ENCODE measurements around the gene C19orf25.
"Not testable (repeated sequence)": the region's sequence is repeated elsewhere in the genome, so short reads cannot be mapped to it uniquely, and the experiment has no call there.

C19orf25 gene

DNA sequence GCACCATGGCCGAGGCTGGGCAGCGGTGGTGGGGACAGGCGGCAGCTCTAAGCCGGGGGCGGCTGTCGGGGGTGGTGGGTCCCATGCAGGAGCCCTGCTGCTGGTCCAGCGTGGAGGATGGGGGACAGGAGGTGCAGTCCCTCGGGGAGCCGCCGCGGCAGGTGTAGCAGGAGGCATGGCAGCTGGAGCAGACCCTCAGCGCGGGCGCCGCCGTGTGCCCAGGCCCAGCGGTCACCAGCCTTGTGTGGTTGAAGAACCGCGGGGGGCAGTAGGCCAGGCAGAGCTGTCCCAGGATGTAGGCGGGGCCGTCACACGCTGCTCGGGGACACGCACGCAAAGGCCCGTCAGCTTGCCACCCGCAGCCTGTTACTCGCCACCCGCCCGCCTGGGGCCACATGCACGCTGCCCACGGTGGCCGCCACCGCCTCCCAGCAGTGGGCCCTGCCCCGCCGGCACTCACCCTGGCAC, 2.9 kb upstream of the C19orf25 start:
- DNase-seq (ENCODE audit: low read depth) = no peak

DNA sequence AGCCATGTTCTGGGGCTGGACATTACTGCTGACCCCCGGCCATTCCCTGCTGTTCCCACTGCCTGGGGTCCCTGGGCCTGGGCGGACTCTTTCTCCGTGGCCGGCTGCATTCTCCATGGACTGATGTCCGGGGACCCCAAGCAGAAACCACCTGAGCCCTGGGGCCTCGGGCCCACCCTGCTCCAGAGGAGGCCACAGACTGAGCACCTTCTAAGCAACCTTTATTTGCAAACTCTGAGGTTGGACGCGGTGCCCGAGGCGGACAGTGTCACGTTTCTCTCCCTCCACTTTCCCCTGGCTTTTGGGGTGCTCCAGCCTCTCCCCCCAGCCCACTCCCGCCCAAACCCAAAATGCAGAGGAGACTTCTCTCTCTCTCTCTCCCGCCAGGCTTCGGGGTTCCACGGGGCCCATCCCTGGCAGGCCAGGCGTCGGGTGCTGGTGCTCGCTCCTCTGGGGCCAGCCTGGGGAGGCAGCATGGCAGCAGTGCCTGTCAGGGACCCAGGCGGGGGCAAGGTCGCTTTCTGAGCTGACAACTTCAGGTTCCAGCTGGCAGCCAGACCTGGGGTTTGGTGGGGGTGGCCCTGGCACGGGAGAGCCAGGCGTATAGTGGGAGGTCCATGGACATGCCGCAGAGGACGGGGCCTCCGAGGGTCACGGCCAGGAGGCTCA, 2.3 kb upstream of the C19orf25 start:
- DNase-seq (ENCODE audit: low read depth) = no peak

DNA sequence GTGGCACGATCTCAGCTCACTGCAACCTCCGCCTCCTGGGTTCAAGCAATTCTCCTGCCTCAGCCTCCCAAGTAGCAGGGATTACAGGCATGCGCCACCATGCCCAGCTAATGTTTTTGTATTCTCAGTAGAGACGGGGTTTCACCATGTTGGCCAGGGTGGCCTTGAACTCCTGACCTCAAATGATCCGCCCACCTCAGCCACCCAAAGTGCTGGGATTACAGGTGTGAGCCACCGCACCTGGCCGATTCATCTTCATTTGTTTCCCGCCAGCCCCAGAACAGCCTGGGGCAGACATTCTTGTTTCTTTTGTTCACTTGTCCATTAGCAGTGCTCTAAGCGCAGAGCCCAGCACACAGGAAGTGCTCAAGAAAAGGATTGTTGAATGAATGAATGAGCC, 2.0 kb downstream of the C19orf25 start:
- DNase-seq (ENCODE audit: low read depth) = not testable (repeated sequence)

DNA sequence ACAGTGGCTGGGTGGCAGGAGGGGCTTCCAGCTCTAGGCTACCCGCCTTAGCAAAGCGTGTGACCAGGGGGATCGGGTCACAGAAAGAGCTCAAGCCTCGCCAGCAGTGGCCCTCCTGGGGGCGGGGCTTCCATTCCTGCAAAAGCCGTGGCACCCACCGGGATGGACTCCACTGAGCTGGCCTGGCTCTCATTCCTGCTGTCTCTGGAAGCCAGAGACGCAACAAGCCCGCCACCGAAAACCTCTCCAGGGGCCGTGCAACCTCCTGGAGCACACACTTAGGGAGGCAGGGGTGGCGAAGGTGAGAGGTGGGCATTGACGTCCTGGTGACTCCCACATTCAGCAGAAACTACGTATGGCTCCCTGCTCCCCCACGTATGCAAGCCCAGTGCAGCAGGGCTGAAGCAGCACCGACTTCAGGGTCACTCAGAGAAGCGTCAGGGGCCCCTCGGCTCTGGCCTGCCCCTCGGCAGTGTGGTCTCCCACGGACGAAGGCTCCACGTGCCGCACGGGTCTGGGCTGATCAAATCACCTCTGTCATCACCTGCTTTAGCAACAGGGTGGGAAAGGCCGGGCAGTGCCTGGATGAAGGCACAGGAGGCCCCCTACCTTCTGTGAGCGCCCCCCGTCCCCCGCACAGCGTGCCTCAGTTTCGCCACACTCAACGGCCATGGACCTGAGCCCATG, 3.1 kb downstream of the C19orf25 start:
- DNase-seq (ENCODE audit: low read depth) = no peak

DNA sequence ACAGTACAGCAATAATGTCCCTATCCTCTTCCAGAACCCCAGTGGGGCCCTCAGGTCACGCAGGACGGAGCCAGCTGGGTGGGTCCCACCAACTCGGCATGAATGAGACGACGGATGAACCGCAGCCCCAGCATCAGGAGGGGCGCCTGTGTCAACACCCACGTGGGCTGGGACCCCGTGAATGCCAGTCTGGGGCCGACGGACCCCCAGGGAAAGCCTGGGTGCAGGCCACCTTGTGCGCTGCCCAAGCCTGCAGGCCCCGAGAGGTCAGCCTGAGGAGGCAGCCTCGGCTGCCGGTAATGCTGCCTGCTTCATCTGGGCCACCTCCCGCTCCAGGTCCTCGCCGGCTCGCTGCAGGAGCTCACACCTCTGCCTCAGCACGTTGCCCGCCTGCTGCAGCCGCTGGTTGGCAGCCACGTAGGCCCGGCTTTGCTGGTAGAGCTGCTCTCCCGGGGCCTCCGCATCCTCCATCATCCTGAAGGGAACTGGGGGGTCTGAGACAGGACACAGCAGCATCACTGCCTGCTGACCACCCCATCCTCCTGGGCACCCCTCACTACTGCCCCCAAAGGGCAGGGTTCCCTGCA, 4.2 kb downstream of the C19orf25 start:
- DNase-seq (ENCODE audit: low read depth) = no peak

DNA sequence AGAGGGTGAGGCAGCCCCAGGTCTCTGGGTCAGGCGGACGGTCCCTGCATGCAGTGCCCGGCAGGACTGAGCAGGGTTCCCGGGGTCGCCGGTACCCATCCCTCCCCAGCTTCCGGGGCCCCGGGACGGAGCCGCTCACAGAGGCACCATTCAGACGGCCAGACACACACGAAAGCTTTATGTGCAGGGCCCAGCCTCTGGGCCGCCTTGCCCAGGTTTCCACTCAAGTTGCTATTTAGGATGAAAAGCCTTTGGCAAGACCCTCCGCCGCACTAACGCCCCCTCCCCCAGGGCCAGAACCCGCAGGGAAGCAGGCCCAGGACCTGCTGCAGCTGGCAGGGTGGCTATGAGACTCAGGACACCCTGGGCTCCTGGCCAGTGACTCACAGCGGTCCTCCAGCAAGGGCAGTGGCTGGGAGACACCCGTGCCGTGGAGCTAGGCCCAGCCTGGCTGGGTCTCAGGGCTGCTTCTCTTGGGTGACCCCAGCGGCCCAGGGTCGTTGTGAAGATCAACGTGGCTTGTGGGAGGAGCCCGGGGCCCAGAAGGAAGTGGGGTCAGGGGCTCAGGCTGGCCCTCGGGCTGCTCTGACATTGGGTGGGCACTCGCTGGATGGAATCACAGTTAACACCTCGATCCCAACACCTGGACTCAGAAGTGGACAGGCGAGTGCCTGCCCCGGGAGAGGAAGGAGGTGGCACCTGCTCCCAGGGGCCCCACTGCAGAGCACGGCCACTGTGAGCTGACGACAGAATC, 4.8 kb downstream of the C19orf25 start:
- no peak for DNase-seq (ENCODE audit: low read depth)

DNA sequence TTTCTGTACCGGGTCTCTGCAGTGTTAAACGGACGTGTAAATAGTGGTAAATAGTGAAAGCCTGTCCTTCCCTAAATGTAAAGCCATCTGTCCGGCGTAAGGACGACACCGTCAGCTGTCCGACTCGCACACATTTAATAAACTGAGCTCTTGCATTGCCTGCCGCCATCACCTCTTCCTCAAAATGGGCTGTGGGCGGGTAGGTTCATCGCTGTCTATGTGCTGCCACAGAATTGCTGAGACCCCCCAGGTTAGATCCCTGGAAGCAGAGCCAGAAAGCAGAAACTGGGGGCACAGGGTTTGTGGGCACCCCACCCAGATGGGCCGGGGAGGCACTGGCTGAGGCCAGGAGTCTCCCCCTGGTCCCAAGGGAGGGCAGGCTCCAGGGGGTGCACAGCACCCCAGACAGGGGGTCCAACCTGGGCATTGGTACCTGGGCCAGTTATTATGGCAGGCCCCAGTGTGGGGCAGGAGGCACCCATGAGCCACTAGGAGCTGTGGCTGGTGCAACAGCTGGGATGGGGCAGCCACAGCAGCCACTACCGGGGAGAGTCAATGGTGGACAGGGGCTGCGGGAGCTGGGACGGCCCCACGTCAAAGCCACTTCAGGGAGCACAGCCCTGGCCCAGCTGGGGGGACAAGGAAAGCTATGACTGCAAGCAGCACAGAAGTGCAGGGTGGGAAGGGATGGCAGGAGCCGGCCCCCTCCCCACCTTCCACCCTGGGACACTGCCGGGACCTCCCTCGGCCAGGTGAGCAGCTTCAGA, 5.7 kb downstream of the C19orf25 start:
- no peak for DNase-seq (ENCODE audit: low read depth)

DNA sequence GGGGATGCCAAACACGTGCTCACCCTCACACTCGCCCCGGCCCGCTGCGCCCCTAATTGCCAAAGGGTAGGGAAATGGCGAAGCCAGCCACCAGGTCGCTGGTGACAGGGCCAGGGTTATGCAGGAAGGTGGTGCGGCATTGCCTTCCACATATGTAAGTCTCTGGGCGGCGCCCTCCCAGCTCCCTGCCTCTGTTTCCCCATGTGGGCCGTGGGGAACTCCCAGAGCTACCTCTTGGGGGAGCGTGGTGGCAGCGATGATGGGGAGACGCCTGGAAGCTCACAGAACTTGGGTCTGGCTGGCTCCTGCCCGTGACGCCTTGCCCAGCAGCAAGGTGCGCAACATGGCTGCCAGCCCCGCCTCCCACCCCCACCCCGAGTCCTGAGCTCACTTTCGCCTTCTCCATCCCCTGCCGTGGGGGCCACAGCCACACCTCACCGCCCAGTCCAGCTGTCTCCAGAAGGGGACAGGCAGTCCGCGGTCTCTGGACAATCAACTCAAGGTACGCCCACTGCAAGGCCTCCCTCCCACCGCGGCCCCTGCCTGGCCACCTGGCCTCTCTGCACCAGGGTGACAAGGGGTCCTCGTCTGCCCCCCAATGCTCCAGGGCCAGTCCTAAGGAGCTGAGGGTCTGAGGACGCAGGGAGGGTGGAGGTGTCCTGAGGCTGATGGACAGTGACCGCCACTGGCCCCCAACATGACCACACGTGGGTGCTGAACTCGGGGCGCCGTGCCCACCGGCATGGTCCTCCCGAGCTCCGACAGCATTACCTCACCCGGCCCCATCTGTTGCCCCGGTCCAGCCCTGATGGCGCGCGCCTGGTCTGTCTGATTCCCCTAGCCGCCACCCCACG, 6.6 kb downstream of the C19orf25 start:
- DNase-seq (ENCODE audit: low read depth) = no peak

DNA sequence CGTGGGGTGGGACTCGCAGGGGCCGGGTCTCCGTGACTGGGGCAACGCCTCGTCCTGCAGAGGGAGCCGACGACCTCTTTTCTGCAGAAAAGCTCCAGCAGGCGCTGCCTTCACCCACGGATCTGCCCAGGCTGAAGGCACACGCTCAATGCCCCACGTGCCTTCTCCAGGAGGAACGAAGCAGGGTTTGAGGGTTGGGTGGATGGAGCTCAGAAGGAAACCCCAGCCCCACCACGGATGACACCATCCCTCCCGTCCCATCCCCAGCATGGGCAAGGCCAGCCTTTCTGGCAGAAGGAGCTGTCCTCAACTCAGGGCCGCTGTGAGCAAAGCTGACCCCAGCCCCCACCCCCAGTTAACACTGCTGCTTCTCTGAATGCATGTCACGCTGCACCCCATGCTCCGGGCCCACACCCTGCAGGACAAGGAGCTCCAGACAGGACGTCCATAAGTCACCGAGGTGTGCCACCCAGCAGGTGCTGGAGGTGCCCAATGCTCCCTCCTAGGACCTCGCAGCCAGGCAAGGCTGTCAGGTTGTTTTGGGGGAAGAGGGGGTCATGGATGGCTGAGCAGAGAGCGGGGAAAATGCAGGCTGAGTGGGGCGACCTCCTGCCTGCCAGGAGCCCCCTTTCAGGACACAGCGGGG, 7.4 kb downstream of the C19orf25 start:
- DNase-seq (ENCODE audit: low read depth) = no peak

DNA sequence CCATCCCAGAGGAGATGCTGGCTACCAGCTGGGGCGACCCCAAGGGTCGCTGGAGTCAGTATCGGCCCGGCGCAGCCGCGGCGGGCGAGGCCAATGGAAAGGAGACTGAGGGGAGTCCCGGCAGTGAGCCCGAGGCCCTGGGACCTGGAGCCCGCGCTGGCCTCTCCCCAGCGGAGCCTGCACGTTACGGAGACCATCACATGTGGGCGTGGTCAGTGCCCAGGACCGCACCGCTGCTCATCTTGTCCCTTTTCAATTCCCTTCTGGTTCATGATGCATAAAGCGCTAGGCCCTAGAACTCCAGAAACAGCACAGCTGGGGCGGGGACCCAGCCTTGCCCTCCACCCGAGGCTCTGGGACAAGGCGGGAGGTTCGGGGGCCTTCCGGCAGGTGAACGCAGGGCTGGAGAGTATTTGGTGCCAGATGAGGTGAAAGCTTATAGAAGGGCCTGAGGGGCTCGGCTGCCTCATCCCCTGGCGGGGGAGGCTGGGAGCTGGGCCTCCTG, 8.0 kb downstream of the C19orf25 start:
- no peak for DNase-seq (ENCODE audit: low read depth)

DNA sequence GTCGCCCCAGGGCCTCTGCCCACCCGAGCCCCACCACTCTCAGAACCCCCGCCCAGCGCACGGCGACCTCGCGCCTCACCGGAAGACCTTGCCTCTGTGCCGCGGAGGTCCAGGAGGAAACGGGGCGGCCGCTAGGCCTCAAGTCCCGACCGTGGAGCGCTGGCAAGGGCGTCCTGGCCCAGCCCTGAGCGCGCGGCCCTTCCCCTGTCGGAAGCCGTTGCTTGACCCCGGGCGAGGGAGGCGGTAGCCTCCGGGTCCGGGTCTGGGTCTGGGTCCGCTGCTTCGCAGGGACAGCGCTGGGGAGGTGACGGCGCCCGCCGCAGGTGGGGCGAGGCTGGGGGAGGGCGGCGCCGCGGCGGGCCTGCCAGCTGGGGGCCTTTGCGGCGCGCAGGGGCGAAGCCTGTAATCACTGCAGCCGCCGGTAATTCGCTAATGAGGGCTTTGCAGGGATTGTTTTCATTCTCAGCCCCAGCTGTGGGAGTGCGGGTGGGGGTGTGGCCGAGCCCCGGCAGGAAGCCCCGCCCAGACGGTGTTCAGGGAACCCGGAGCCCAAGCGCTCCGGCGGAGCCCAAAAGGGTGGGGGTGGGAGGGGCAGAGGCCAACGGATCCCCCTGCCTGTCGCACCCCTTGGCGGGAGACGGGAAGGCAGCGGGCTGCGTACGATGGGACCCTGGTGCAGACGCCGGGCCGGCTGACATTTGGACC, 8.6 kb downstream of the C19orf25 start:
- no peak for DNase-seq (ENCODE audit: low read depth)

DNA sequence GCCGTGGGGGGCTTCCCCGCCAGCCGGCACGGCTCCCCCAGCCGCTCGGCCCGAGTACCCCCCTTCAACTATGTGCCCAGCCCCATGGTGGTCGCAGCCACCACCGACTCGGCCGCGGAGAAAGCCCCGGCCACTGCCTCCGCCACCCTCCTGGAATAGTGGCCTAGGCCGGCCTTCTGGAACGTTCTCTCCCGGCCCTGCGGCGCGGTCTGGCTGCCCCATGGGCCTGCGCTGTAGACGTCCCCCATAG, 9.0 kb downstream of the C19orf25 start:
- DNase-seq (ENCODE audit: low read depth) = no peak

DNA sequence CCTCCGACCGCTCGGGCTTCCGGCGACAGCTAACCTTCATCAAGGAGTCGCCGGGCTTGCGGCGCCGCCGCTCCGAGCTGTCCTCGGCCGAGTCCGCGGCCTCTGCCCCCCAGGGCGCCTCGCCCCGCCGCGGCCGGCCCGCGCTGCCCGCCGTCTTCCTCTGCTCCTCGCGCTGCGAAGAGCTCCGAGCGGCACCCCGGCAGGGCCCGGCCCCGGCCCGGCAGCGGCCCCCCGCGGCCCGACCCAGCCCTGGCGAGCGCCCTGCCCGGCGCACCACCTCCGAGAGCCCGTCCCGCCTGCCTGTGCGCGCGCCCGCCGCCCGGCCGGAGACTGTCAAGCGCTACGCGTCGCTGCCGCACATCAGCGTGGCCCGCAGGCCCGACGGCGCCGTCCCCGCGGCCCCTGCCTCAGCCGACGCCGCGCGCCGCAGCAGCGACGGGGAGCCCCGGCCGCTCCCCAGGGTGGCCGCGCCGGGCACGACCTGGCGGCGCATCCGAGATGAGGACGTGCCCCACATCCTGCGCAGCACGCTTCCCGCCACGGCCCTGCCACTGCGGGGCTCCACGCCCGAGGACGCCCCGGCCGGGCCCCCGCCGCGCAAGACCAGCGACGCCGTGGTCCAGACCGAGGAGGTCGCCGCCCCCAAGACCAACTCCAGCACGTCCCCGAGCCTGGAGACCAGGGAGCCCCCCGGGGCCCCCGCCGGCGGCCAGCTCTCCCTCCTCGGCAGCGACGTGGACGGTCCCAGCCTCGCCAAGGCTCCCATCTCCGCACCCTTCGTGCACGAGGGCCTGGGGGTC, 9.6 kb downstream of the C19orf25 start:
- no peak for DNase-seq (ENCODE audit: low read depth)

DNA sequence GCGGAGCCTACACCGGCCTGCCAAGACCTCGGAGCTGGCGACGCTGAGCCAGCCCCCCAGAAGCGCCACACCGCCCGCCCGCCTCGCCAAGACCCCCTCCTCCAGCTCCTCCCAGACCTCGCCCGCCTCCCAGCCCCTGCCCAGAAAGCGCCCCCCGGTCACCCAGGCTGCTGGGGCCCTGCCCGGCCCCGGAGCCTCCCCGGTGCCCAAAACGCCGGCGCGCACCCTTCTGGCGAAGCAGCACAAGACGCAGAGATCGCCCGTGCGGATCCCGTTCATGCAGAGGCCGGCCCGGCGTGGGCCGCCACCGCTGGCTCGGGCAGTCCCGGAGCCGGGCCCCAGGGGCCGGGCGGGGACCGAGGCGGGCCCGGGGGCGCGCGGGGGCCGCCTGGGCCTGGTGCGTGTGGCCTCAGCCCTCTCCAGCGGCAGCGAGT, 10.2 kb downstream of the C19orf25 start:
- no peak for DNase-seq (ENCODE audit: low read depth)

DNA sequence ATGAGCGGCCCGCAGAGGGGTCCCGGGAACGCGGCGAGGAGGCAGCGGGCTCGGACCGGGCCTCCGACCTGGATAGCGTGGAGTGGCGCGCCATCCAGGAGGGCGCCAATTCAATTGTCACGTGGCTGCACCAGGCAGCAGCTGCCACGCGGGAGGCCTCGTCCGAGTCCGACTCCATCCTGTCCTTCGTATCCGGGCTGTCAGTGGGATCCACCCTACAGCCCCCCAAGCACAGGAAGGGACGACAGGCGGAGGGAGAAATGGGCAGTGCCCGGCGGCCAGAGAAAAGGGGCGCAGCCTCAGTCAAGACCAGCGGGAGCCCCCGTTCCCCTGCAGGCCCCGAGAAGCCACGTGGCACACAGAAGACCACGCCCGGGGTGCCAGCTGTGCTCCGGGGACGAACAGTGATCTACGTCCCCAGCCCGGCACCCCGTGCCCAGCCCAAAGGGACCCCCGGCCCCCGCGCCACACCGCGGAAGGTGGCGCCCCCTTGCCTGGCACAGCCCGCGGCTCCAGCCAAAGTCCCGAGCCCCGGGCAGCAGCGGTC, 10.7 kb downstream of the C19orf25 start:
- no peak for DNase-seq (ENCODE audit: low read depth)

DNA sequence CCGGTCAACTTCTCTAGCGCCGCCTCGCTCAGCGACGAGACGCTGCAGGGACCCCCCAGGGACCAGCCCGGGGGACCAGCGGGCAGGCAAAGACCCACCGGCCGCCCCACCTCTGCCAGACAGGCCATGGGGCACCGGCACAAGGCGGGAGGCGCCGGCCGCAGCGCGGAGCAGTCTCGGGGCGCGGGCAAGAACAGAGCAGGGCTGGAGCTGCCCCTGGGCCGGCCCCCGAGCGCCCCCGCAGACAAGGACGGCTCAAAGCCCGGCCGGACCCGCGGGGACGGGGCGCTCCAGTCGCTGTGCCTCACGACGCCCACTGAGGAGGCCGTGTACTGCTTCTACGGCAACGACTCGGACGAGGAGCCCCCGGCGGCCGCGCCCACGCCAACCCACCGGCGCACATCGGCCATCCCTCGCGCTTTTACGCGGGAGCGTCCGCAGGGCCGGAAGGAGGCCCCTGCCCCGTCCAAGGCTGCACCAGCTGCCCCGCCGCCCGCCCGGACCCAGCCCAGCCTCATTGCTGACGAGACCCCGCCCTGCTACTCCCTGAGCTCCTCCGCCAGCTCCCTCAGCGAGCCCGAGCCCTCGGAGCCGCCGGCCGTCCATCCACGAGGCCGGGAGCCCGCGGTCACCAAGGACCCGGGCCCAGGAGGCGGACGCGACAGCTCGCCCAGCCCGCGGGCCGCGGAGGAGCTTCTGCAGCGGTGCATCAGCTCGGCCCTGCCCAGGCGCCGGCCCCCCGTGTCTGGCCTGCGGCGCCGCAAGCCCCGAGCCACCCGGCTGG, 11.3 kb downstream of the C19orf25 start:
- DNase-seq (ENCODE audit: low read depth) = no peak

DNA sequence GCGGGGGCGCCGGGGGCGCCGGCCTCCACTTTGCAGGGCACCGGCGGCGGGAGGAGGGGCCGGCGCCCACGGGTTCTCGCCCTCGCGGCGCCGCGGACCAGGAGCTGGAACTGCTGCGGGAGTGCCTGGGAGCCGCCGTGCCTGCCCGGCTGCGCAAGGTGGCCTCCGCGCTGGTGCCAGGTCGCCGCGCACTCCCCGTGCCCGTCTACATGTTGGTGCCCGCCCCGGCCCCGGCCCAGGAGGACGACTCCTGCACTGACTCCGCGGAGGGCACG, 11.9 kb downstream of the C19orf25 start:
- no peak for DNase-seq (ENCODE audit: low read depth)

Data from non-pigmented ciliary epithelial cell (primary cell).